C4-2B (cell line): ENCODE measurements around the gene ECI2.
"Not testable (repeated sequence)": the region's sequence is repeated elsewhere in the genome, so short reads cannot be mapped to it uniquely, and the experiment has no call there.

ENCODE experiments used
- H3K27ac ChIP-seq: fragments of 450-650 bp; 2 replicates; pipeline ENCODE4 v1.5.1; 2017
- ZFX ChIP-seq: fragments of 450-650 bp; IDR thresholded peaks from 2 replicates; pipeline ENCODE4 v1.6.1; 2017
- TF ChIP-seq, protein P1 (sequence below): fragments of 450-650 bp; conservative IDR thresholded peaks from 2 replicates; pipeline ENCODE4 v1.5.1; 2017; ENCODE audit warnings: mild to moderate bottlenecking

The ECI2 gene

DNA sequence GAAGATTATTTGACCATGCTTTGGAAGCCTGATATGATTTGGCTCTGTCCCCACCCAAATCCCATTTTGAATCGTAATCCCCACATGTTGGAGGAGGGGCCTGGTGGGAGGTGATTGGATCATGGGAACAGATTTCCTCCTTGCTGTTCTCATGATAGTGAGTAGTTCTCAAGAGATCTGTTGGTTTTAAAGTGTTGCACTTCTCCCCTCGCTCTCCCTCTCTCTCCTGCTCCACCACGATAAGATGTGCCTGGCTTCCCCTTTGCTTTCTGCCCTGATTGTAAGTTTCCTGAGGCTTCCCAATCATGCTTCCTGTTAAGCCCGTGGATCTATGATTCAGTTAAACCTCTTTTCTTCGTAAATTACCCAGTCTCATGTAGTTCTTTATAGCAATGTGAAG, 34.7 kb downstream of the ECI2 start:
- TF ChIP-seq ZFX, result no peak
- TF ChIP-seq, protein P1, sequence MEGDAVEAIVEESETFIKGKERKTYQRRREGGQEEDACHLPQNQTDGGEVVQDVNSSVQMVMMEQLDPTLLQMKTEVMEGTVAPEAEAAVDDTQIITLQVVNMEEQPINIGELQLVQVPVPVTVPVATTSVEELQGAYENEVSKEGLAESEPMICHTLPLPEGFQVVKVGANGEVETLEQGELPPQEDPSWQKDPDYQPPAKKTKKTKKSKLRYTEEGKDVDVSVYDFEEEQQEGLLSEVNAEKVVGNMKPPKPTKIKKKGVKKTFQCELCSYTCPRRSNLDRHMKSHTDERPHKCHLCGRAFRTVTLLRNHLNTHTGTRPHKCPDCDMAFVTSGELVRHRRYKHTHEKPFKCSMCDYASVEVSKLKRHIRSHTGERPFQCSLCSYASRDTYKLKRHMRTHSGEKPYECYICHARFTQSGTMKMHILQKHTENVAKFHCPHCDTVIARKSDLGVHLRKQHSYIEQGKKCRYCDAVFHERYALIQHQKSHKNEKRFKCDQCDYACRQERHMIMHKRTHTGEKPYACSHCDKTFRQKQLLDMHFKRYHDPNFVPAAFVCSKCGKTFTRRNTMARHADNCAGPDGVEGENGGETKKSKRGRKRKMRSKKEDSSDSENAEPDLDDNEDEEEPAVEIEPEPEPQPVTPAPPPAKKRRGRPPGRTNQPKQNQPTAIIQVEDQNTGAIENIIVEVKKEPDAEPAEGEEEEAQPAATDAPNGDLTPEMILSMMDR, result no peak
- no peak overlapping the region for H3K27ac ChIP-seq

DNA sequence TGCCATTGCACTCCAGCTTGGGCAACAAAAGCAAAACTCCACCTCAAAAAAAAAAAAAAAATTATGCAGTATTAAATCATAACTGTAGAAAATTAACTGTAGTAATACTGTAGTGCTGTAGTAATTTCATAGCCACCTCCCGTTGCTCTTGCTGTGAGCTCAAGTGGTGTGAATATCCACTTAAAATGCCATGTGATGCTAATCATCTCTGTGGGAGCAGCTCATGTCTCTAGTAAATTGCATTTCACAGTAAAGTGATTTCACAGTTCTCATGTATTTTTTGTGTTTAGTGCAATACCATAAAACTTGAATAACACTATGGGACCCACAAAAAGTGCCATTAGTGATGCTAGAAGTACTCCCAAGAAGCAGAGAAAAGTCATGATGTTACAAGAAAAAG, 42.1 kb downstream of the ECI2 start:
- H3K27ac ChIP-seq, result no peak overlapping the region
- TF ChIP-seq, protein P1, result no peak
- no peak for TF ChIP-seq ZFX

DNA sequence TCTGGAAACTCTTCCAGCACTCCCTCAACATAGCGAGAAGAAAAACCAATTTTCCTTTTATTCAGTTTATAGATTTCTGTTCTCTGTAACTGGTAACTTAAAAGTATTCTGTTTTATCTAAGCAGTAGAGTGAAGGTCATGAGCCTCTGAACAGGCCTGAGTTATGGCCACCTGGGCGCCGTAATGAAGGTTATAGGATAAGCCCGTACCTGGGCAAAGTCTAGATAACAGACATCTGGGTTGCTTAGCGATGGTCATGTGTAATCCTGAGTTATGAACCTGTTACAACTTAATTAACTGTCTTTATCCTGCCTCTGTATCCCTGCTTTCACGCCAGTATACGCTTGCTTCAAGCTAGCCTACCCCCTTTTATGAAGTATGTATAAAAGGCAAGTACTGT, 43.4 kb downstream of the ECI2 start:
- H3K27ac ChIP-seq, result no peak overlapping the region
- TF ChIP-seq, protein P1, result no peak
- TF ChIP-seq ZFX, result no peak

DNA sequence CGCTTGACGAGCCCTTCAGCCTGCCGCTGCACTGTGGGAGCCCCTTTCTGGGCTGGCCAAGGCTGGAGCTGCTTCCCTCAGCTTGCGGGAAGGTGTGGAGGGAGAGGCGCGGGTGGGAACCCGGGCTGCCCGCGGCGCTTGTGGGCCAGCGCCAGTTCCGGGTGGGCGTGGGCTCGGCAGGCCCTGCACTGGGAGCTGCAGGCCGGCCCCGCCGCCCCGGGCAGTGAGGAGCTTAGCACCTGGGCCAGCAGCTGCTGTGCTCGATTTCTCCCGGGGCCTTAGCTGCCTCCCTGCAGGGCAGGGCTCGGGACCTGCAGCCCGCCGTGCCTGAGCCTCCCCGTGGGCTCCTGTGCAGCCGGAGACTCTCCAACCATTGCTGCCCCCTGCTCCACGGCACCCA, 45.3 kb downstream of the ECI2 start:
- not testable (repeated sequence) for H3K27ac ChIP-seq

DNA sequence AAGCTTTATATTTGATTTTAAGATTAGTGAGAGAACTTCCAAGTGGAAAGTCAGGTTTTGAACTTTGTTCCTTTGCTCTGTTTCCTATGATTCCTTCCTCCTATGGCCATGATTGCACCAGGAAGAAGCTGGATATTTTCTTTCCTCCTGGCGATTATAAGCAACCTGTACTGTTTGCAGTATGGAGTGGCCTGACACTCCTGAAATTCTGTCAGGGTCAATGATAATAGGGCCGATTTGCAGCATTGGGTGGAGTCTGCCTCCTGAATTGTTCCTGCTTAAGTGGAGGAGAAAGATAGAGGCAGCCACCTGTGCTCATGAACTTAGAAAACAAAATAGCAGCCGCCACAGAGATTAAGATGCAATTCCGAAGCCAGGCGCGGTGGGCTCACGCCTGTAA, 46.7 kb downstream of the ECI2 start:
- H3K27ac ChIP-seq, result no peak overlapping the region
- TF ChIP-seq ZFX, result no peak
- TF ChIP-seq, protein P1, result no peak

DNA sequence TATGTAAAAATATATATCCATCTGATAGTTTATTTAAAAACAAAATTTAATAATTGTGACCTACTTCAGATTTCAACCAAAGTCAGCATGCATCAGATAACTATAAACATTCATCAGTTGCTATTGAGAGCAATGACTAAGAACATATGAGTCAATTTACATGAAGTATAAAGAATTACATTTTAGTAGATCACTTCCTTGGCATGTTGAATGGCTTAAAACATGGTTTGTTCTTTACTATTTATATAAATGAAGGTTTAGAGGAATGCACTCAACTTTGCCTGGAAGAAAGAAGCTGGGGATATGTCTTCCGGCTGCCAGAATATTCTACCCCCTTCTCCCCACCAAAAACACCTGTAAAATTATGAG, 50.1 kb downstream of the ECI2 start:
- TF ChIP-seq, protein P1, result no peak
- no peak for TF ChIP-seq ZFX
- no peak overlapping the region for H3K27ac ChIP-seq

DNA sequence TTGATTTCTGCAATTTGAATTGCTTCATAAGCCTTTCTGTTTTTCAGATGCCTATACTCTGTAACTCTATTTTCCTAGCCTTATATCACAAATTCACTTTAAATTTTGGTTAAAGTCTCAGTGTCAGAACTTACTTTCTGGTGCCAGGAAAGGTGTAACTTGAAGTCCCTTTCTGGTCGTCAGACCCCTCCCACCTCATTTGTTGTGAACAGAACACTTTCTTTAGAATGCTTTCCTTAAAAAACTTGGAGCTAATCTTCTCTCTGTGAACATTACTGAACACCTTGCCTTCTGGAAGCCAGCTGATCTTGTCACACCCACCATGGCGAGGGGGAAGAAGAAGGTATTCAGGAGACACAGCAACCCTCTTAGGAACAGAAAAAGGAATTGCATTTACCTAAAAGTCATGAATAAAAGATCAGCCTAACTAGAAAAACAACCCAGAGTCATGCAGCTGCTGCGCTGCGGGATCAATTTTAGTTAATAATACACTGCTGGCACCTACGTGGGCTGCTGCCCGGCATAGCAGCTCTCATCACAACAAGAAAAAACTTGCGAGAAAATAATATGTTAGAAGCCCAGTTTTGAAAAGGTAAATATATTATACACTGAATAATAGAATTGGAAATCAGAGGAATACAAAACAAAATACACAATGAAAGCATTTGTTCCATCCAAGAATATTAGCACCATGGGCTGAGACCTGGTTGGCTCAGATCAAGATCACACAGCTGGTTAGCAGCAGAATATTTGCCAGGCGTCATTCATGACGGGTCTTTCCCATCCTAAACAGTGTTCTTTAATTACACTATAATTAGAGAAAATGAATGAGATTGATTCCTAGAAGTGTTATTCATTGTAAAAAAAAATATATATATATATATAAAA, 50.7 kb downstream of the ECI2 start:
- TF ChIP-seq, protein P1, result no peak
- TF ChIP-seq ZFX, result no peak
- H3K27ac ChIP-seq, result no peak overlapping the region
